Prostate gland (tissue), 2 donors: ENCODE measurements around the gene FLT4.
"Not testable (repeated sequence)": the region's sequence is repeated elsewhere in the genome, so short reads cannot be mapped to it uniquely, and the experiment has no call there.

Experiments used
- CTCF ChIP-seq, 4 experiments: fragments of 200-600 bp in 2 of 4; fragments of 450-650 bp in 2 of 4; sonication (generic) in 2 of 4; IDR thresholded peaks; 1 replicate in 3 of 4; 2 replicates in 1 of 4; pipeline ENCODE4 v1.5.1; 2016 to 2019; ENCODE audit warnings: antibody characterized with exemption in 4 of 4, mild to moderate bottlenecking in 2 of 4, moderate library complexity in 2 of 4
- POLR2A ChIP-seq: fragments of 450-650 bp; IDR thresholded peaks from one replicate; pipeline ENCODE4 v1.6.1; 2016; ENCODE audit warnings: antibody characterized with exemption, mild to moderate bottlenecking
- POLR2AphosphoS5 ChIP-seq: sonication (generic); formaldehyde crosslinking; IDR thresholded peaks from one replicate; pipeline ENCODE4 v1.6.1; 2017; ENCODE audit warnings: antibody characterized with exemption

- TF ChIP-seq CTCF (IDR thresholded peaks at IDR 0.05); POLR2AphosphoS5; POLR2A: not testable (repeated sequence)
These were observed 37.4 kb upstream of the FLT4 start for GRCh38 chr5:180686799-180687198.
